Measurements from ENCODE around the gene JADE1. TPM values are rescaled to one million over a fixed set of nuclear protein-coding genes. Genes with fewer than 3 reads are reported as not detected.

The JADE1 gene
- total RNA-seq, 2 experiments from 2014 or later, result 57.1 to 58.4 TPM

DNA sequence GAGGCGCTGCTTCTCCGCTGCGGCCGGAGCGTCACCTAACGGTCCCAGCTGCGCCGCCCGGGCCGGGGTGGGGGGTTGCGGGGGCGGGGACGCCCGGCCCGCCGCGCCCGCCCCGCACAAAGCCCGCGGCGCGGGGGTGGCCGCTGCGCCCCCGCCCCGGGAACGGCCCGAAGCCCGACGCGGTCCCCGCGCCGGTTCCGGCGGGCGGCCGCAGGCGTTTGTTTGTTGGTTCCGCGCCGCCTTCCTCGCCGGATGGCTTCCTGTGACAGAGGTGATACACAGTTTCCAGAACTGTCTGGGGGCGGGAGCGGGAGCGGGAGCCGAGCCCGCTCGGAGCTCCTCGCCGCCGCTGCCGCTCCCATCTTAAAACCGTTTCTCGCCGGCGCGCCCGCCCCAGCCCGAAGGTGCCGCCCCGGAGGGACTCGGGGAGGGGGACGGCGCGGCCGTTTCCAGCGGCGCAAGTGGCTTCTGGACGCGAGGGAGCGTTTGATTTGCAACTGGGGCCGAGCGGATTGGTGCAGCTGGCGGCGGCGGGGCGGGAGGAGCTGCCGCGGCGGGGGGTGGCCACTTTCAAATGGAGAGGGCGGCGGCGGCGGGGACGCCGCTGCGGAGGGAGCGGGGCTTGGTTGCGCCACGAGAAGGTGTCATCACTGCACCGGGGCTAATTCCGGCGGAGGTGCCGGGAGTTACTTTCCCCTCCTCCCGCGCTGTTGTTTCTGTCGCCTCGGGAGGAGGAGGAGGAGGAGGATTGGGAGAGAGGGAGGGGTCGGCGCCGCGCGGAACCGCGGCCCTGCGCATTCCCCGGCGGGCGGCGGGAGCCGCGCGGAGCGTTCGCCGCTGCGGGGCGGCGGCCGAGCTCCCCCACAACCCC is 2.3 kb downstream of the JADE1 start:
- H3K9me3 Mint-ChIP-seq, result no peaks in the 10 kb centered on the region
- peak overlapping the region; percentile 60 to 67 for H3K27ac ChIP-seq (ENCODE audit: low read depth in 1 of 2, low read length in 2 of 2)
- TF ChIP-seq, protein P1, sequence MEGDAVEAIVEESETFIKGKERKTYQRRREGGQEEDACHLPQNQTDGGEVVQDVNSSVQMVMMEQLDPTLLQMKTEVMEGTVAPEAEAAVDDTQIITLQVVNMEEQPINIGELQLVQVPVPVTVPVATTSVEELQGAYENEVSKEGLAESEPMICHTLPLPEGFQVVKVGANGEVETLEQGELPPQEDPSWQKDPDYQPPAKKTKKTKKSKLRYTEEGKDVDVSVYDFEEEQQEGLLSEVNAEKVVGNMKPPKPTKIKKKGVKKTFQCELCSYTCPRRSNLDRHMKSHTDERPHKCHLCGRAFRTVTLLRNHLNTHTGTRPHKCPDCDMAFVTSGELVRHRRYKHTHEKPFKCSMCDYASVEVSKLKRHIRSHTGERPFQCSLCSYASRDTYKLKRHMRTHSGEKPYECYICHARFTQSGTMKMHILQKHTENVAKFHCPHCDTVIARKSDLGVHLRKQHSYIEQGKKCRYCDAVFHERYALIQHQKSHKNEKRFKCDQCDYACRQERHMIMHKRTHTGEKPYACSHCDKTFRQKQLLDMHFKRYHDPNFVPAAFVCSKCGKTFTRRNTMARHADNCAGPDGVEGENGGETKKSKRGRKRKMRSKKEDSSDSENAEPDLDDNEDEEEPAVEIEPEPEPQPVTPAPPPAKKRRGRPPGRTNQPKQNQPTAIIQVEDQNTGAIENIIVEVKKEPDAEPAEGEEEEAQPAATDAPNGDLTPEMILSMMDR (IDR thresholded peaks at IDR 0.05), result no peak
- H3K4me1 Mint-ChIP-seq (ENCODE audit: low read depth), result peaks cover 33% of the 10 kb centered on the region
- H3K9me3 ChIP-seq (ENCODE audit: control insufficient read depth in 1 of 2, insufficient read depth in 1 of 2, low read length in 2 of 2), result no peaks in the 10 kb centered on the region
- H3K4me1 ChIP-seq (ENCODE audit: insufficient read depth, low read length), result peaks cover 10% of the 10 kb centered on the region
- POLR2A ChIA-PET, result interaction anchor here (0.8 to 2.4 kb wide), 14 partner anchors 9 to 847 kb away, joined by 3 to 19 read pairs (median 8); partner anchors contain the start of genes ABHD18, C4orf33, LARP1B and MFSD8
- intact Hi-C loops (cut with DNase I, micrococcal nuclease), result loop anchor here (1.0 to 10.0 kb wide), 8 partner anchors 43 to 930 kb away; partner anchors contain the start of genes ABHD18 (in 1 of the 2), LARP1B (in 1 of the 2), MFSD8 (in 1 of the 2) and PGRMC2 (in 1 of the 2)
- DNase-seq, result peak; percentile 54 to 89 (median 71)
- no peaks in the 10 kb centered on the region for H3K27me3 ChIP-seq (ENCODE audit: control insufficient read depth in 1 of 2, insufficient read depth in 2 of 2, low read length in 2 of 2)
- H3K27ac Mint-ChIP-seq, result peak overlapping the region; percentile 93
- peaks cover 20% of the 10 kb centered on the region for H3K36me3 Mint-ChIP-seq (ENCODE audit: low read depth)
- H3K4me3 Mint-ChIP-seq, result peak overlapping the region; percentile 97
- no peaks in the 10 kb centered on the region for H3K27me3 Mint-ChIP-seq
- H3K36me3 ChIP-seq (ENCODE audit: insufficient read depth, low read length), result peaks cover 7% of the 10 kb centered on the region
- peak; percentile 33 for ATAC-seq (ENCODE audit: poor library complexity)
- CTCF ChIA-PET, result interaction anchor here (0.7 to 1.0 kb wide), 2 partner anchors 11 to 526 kb away, joined by 3 read pairs; no protein-coding TSS in a partner anchor
- H3K4me3 ChIP-seq (ENCODE audit: low read length), result peak overlapping the region; percentile 80

DNA sequence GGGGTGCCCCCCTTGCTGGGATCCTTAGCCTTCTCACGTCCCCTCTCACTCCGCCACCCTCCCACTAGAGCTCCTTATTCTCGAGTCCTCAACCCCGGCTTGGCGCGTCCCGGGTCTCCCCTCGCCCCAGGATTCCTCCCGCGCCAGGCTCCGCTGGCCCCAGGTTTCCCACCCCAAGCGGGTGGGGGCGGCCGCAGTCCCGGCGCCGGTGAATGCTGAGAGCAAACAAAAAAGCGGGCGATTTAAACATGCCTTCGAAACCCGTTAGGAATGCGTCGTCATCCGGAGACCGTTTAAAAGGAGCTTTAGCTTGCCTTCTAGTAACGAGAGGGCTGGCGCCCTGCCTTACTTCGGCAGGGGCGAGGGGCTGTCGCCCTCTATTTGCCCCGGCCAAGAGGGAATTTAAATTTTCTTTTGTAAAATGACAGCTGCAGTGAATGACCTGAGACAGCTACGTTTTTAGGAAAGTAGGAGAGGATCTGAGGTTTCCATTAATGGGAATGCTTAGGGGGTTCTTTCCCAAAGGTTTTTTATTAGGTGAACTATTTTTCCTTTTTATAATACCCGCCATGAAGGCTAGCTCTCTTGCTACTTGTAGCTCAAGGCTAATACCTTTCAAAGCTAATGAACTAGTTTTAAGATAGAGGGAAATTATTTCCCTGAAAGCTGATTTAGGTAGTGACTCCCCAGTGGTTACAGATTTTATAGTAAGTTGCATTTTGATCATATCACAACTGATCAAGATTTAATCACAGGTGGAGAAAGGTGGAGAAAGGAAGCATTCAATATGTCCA is 3.1 kb downstream of the JADE1 start:
- Histone ChIP-seq H3K27ac (ENCODE audit: low read depth in 1 of 2, low read length in 2 of 2) (peak overlapping the region; percentile 60 to 67), H3K36me3 (ENCODE audit: insufficient read depth, low read length) (peaks cover 7% of the 10 kb centered on the region), H3K9me3 (ENCODE audit: control insufficient read depth in 1 of 2, insufficient read depth in 1 of 2, low read length in 2 of 2) (no peaks in the 10 kb centered on the region), H3K4me1 (ENCODE audit: insufficient read depth, low read length) (peaks cover 13% of the 10 kb centered on the region), H3K4me3 (ENCODE audit: low read length) (peak overlapping the region; percentile 80), H3K27me3 (ENCODE audit: control insufficient read depth in 1 of 2, insufficient read depth in 2 of 2, low read length in 2 of 2) (no peaks in the 10 kb centered on the region)
- Mint-ChIP-seq H3K27ac (peak overlapping the region; percentile 93), H3K4me3 (peak overlapping the region; percentile 71), H3K36me3 (ENCODE audit: low read depth) (peaks cover 26% of the 10 kb centered on the region), H3K9me3 (no peaks in the 10 kb centered on the region), H3K4me1 (ENCODE audit: low read depth) (peaks cover 42% of the 10 kb centered on the region), H3K27me3 (no peaks in the 10 kb centered on the region)
- ChIA-PET POLR2A (interaction anchor here (1.0 to 2.4 kb wide), 14 partner anchors 8 to 847 kb away, joined by 3 to 19 read pairs (median 8); partner anchors contain the start of genes ABHD18, C4orf33, LARP1B and MFSD8), CTCF (interaction anchor here (0.9 kb wide), 1 partner anchor 50 kb away, joined by 3 read pairs; no protein-coding TSS in a partner anchor)
- intact Hi-C loops (cut with DNase I, micrococcal nuclease), result loop anchor here (1.0 to 10.0 kb wide), 6 partner anchors 42 to 930 kb away; partner anchors contain the start of genes ABHD18 (in 1 of the 2), MFSD8 (in 1 of the 2), PGRMC2 (in 1 of the 2) and PLK4 (in 1 of the 2)
- ATAC-seq (ENCODE audit: poor library complexity), result no peak
- TF ChIP-seq, protein P1 (IDR thresholded peaks at IDR 0.05), result no peak
- DNase-seq, result peak in 4 of 14 experiments; percentile 23 to 68 (median 55)

DNA sequence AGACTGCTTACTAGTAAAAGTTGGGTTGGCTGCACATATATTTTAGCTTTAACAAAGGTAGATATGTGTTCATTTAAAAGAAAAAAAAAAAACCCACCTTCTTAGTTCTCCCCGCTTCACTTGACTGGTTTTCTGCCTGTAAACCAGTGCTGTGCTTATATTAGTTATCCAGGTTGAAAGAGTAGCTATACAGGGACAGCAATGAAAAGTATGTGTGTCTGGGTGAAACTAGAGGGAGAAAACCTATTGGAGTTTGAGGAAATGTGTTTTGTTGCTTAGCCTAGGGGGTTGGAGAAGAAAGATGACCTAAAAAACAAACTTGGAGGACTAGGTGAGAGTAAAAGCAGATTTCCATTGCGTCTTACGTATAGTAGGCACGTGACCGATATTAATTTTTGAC is 4.5 kb downstream of the JADE1 start:
- no peaks in the 10 kb centered on the region for H3K9me3 Mint-ChIP-seq
- DNase-seq, result no peak
- H3K4me3 ChIP-seq (ENCODE audit: low read length), result no peak overlapping the region
- no peaks in the 10 kb centered on the region for H3K9me3 ChIP-seq (ENCODE audit: control insufficient read depth in 1 of 2, insufficient read depth in 1 of 2, low read length in 2 of 2)
- peak overlapping the region; percentile 93 for H3K27ac Mint-ChIP-seq
- peaks cover 23% of the 10 kb centered on the region for H3K4me1 ChIP-seq (ENCODE audit: insufficient read depth, low read length)
- H3K27me3 ChIP-seq (ENCODE audit: control insufficient read depth in 1 of 2, insufficient read depth in 2 of 2, low read length in 2 of 2), result no peaks in the 10 kb centered on the region
- no peaks in the 10 kb centered on the region for H3K27me3 Mint-ChIP-seq
- H3K36me3 ChIP-seq (ENCODE audit: insufficient read depth, low read length), result peaks cover 10% of the 10 kb centered on the region
- peaks cover 34% of the 10 kb centered on the region for H3K36me3 Mint-ChIP-seq (ENCODE audit: low read depth)
- TF ChIP-seq, protein P1 (IDR thresholded peaks at IDR 0.05), result no peak
- peaks cover 54% of the 10 kb centered on the region for H3K4me1 Mint-ChIP-seq (ENCODE audit: low read depth)
- intact Hi-C loops (cut with DNase I, micrococcal nuclease), result loop anchor here (2.0 to 10.0 kb wide), 5 partner anchors 41 to 932 kb away; partner anchors contain the start of genes ABHD18 (in 1 of the 2), MFSD8 (in 1 of the 2), PGRMC2 (in 1 of the 2) and PLK4 (in 1 of the 2)
- POLR2A ChIA-PET, result interaction anchor here (0.9 to 1.5 kb wide), 2 partner anchors 10 to 18 kb away, joined by 3 read pairs; no protein-coding TSS in a partner anchor
- CTCF ChIA-PET, result no interaction called here
- H3K27ac ChIP-seq (ENCODE audit: low read depth in 1 of 2, low read length in 2 of 2), result no peak overlapping the region
- ATAC-seq (ENCODE audit: poor library complexity), result no peak
- peak overlapping the region; percentile 71 for H3K4me3 Mint-ChIP-seq
